IPS-20b (cell line): Measurements from ENCODE around the gene KCNH3.

Experiments used
- H3K27ac ChIP-seq: one replicate; pipeline ENCODE4 v1.5.1; 2013; ENCODE audit warnings: low read length
- H3K27me3 ChIP-seq: 2 replicates; pipeline ENCODE4 v1.6.1; 2013; ENCODE audit warnings: mild to moderate bottlenecking, low read length, inconsistent platforms; ENCODE audit not compliant: insufficient read depth
- H3K36me3 ChIP-seq: 2 replicates; pipeline ENCODE4 v1.6.1; 2013; ENCODE audit warnings: low read depth, mild to moderate bottlenecking, inconsistent platforms, low read length, moderate library complexity; ENCODE audit not compliant: insufficient read depth
- H3K4me1 ChIP-seq: 2 replicates; pipeline ENCODE4 v1.6.1; 2013; ENCODE audit warnings: mild to moderate bottlenecking, control low read depth, inconsistent platforms, low read length, moderate library complexity; ENCODE audit not compliant: insufficient read depth
- H3K4me3 ChIP-seq: 2 replicates; pipeline ENCODE4 v1.5.1; 2013; ENCODE audit warnings: mild to moderate bottlenecking, low read length, inconsistent platforms
- H3K9ac ChIP-seq: 2 replicates; pipeline ENCODE4 v1.6.1; 2013; ENCODE audit warnings: low read depth, mild to moderate bottlenecking, inconsistent platforms, low read length, moderate library complexity
- H3K9me3 ChIP-seq: 2 replicates; pipeline ENCODE4 v1.6.1; 2013; ENCODE audit warnings: mild to moderate bottlenecking, low read depth, low read length, inconsistent platforms; ENCODE audit not compliant: insufficient read depth

Gene KCNH3

DNA sequence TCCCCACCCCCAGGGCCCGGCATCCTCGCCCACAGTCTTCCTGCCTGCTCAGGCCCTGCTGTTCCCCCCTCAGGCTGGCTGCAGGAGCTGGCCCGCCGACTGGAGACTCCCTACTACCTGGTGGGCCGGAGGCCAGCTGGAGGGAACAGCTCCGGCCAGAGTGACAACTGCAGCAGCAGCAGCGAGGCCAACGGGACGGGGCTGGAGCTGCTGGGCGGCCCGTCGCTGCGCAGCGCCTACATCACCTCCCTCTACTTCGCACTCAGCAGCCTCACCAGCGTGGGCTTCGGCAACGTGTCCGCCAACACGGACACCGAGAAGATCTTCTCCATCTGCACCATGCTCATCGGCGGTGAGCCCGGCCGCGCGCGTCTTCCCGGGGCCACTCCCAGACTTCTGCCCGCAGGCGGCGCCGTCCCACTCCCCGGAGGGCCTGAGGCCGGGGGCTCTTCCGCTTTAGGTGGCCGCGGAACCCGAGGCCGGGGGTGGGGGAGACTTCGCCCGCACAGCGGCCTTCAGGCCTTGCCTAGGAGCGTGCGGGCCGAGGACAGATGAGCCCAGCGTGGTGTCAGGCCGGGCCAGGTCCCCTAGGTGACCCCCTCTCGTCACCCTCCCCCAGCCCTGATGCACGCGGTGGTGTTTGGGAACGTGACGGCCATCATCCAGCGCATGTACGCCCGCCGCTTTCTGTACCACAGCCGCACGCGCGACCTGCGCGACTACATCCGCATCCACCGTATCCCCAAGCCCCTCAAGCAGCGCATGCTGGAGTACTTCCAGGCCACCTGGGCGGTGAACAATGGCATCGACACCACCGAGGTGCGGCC is 10.2 kb downstream of the KCNH3 start:
- Histone ChIP-seq H3K4me1 (peaks cover 4% of the 10 kb centered on the region; the same call in 1 of the 2 replicates), H3K9ac (peak overlapping the region; percentile 10; the same call in 1 of the 2 replicates), H3K9me3 (no peaks in the 10 kb centered on the region), H3K27ac (no peak overlapping the region), H3K4me3 (peak overlapping the region; percentile 67), H3K27me3 (peaks cover 90% of the 10 kb centered on the region), H3K36me3 (no peaks in the 10 kb centered on the region)

GRCh38 chr12:49549735-49550692 is 11.2 kb downstream of the KCNH3 start:
- Histone ChIP-seq H3K9ac (no peak overlapping the region), H3K36me3 (no peaks in the 10 kb centered on the region), H3K9me3 (no peaks in the 10 kb centered on the region), H3K27me3 (peaks cover 80% of the 10 kb centered on the region), H3K4me3 (peak overlapping the region; percentile 67; the same call in 1 of the 2 replicates), H3K27ac (no peak overlapping the region), H3K4me1 (no peaks in the 10 kb centered on the region)

GRCh38 chr12:49550693-49551252 is 11.9 kb downstream of the KCNH3 start:
- Histone ChIP-seq H3K27me3 (peaks cover 72% of the 10 kb centered on the region), H3K4me1 (no peaks in the 10 kb centered on the region), H3K4me3 (no peak overlapping the region), H3K9me3 (no peaks in the 10 kb centered on the region), H3K9ac (no peak overlapping the region), H3K27ac (no peak overlapping the region), H3K36me3 (no peaks in the 10 kb centered on the region)

DNA sequence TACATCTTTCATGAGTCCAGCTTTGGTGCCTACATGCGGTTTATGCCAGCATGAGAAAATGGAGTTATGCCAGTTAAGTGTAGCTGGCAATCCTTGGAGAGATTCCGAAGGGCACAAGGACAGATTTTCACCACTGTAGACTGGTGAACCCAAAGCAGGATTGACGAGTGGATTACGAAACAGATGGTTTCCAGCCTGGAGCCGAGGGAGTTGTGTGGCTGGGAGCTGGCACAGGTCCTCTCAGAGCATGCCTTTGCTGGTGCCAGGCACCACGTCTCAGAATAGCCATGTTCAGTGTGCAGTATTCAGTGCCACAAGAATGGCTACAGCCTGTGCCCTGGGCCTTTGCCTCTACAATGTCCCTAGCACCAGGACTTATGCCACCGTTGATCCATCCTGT is 13.2 kb downstream of the KCNH3 start:
- peaks cover 11% of the 10 kb centered on the region; the same call in 1 of the 2 replicates for H3K36me3 ChIP-seq
- H3K27ac ChIP-seq = no peak overlapping the region
- no peaks in the 10 kb centered on the region for H3K4me1 ChIP-seq
- H3K9me3 ChIP-seq = no peaks in the 10 kb centered on the region
- peaks cover 62% of the 10 kb centered on the region for H3K27me3 ChIP-seq
- no peak overlapping the region for H3K4me3 ChIP-seq
- no peak overlapping the region for H3K9ac ChIP-seq

- H3K9ac ChIP-seq = no peak overlapping the region
- H3K9me3 ChIP-seq = no peaks in the 10 kb centered on the region
- peaks cover 14% of the 10 kb centered on the region; the same call in 1 of the 2 replicates for H3K36me3 ChIP-seq
- peaks cover 58% of the 10 kb centered on the region for H3K27me3 ChIP-seq
- H3K4me1 ChIP-seq = no peaks in the 10 kb centered on the region
- H3K4me3 ChIP-seq = no peak overlapping the region
- no peak overlapping the region for H3K27ac ChIP-seq
These were observed 13.6 kb downstream of the KCNH3 start for GRCh38 chr12:49552425-49552824.

- Histone ChIP-seq H3K36me3 (peaks cover 18% of the 10 kb centered on the region; the same call in 1 of the 2 replicates), H3K27ac (no peak overlapping the region), H3K4me1 (no peaks in the 10 kb centered on the region), H3K9me3 (no peaks in the 10 kb centered on the region), H3K27me3 (peaks cover 53% of the 10 kb centered on the region), H3K9ac (no peak overlapping the region), H3K4me3 (no peak overlapping the region)
These were observed 14.1 kb downstream of the KCNH3 start for GRCh38 chr12:49552899-49553298.

GRCh38 chr12:49553512-49554088 is 14.8 kb downstream of the KCNH3 start:
- peaks cover 46% of the 10 kb centered on the region for H3K27me3 ChIP-seq
- no peak overlapping the region for H3K4me3 ChIP-seq
- no peak overlapping the region for H3K27ac ChIP-seq
- no peaks in the 10 kb centered on the region for H3K4me1 ChIP-seq
- no peaks in the 10 kb centered on the region for H3K9me3 ChIP-seq
- peaks cover 22% of the 10 kb centered on the region for H3K36me3 ChIP-seq
- H3K9ac ChIP-seq = no peak overlapping the region

DNA sequence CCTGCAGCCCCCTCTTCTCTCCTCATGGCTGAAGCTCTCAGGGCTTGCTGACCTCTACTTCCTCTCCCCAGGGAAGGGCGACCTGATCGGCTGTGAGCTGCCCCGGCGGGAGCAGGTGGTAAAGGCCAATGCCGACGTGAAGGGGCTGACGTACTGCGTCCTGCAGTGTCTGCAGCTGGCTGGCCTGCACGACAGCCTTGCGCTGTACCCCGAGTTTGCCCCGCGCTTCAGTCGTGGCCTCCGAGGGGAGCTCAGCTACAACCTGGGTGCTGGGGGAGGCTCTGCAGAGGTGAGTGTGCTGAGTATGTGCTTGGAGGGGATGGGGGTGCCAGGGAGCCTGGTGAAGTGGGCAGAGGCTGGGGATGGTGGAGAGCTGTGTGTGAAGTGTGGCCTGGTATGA is 15.4 kb downstream of the KCNH3 start:
- H3K9me3 ChIP-seq = no peaks in the 10 kb centered on the region
- no peak overlapping the region for H3K9ac ChIP-seq
- no peak overlapping the region for H3K4me3 ChIP-seq
- H3K36me3 ChIP-seq = peaks cover 29% of the 10 kb centered on the region
- no peak overlapping the region for H3K27ac ChIP-seq
- no peaks in the 10 kb centered on the region for H3K4me1 ChIP-seq
- H3K27me3 ChIP-seq = peaks cover 39% of the 10 kb centered on the region

GRCh38 chr12:49555631-49556390 is 17.0 kb downstream of the KCNH3 start:
- Histone ChIP-seq H3K36me3 (peaks cover 44% of the 10 kb centered on the region), H3K27ac (no peak overlapping the region), H3K9me3 (no peaks in the 10 kb centered on the region), H3K4me1 (no peaks in the 10 kb centered on the region), H3K27me3 (peaks cover 24% of the 10 kb centered on the region), H3K4me3 (no peak overlapping the region), H3K9ac (no peak overlapping the region)

DNA sequence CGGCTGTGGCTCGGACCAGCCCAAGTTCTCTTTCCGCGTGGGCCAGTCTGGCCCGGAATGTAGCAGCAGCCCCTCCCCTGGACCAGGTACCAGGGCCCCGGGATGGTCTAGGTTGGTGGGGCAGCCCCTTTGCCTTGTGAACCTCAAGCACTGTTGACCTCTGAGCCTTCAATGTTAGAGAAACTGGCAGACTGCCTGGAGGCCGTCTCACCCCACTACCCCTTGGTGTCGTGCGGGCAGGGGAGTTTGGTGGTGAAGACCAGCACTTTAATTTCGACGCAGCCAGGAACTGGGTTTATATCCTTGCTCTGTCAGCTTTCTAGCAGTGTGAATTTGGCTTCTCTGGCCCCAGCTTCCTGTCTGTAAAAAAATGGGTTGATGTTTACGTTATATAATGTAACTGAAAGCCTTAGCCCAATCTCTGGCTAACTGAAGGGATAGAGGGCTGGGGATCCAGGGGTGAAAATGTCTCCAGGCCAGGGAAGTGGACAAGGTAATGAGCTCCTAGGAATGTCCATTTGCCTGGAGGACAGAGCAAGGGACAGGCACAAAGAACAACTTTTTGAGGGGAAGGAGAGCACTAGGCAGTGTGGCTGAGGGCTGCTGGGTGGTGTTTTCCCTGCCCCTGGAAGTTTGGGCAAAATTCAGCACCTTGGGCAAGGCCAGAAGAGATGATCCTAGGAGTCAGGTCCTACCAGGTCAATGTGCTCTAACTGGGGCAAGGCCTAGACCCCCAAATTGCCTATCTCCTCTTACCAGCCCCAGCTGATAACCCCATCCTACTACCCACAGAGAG is 17.8 kb downstream of the KCNH3 start:
- H3K9me3 ChIP-seq = no peaks in the 10 kb centered on the region
- no peak overlapping the region for H3K9ac ChIP-seq
- peaks cover 16% of the 10 kb centered on the region for H3K27me3 ChIP-seq
- peaks cover 51% of the 10 kb centered on the region for H3K36me3 ChIP-seq
- no peaks in the 10 kb centered on the region for H3K4me1 ChIP-seq
- H3K27ac ChIP-seq = no peak overlapping the region
- H3K4me3 ChIP-seq = no peak overlapping the region
